A673 (cell line): ENCODE measurements around the gene DVL1. TPM values are rescaled to one million over a fixed set of nuclear protein-coding genes. Genes with fewer than 3 reads are reported as not detected.

Source experiments
- BruUV-seq: library from RNA; stranded (reverse); fragments of 400-500 nt; replicated peaks from 2 replicates; lab custom pipeline; 2021; lab: Mats Ljungman, UMichigan
- CTCF ChIA-PET: fragments of 300-600 bp; sonication (Branson Sonifier 250); formaldehyde crosslinking; loops from one replicate; lab custom pipeline; 2022; ENCODE audit warnings: antibody characterized with exemption; lab: Charles Lee
- POLR2A ChIA-PET: fragments of 300-600 bp; sonication (Branson Sonifier 250); formaldehyde crosslinking; loops from one replicate; lab custom pipeline; 2022; ENCODE audit warnings: antibody characterized with exemption; ENCODE audit not compliant: low non-redundant PET; lab: Charles Lee
- DNase-seq: peaks from one replicate; pipeline ENCODE4 v3.0.0-alpha.2; 2015; ENCODE audit warnings: low spot score
- H3K27ac ChIP-seq: fragments of 200-600 bp; sonication (generic); 2 replicates; pipeline ENCODE4 v1.5.1; 2016; ENCODE audit warnings: mixed run types, low read depth, mild to moderate bottlenecking, mixed read lengths, antibody characterized with exemption, low read length; ENCODE audit not compliant: poor library complexity, severe bottlenecking
- H3K27me3 ChIP-seq: fragments of 200-600 bp; sonication (generic); replicated peaks from 2 replicates; pipeline ENCODE4 v1.6.1; 2017; ENCODE audit warnings: mixed run types, low read depth, mild to moderate bottlenecking, mixed read lengths, antibody characterized with exemption, low read length; ENCODE audit not compliant: insufficient read depth, poor library complexity
- H3K36me3 ChIP-seq: fragments of 200-600 bp; sonication (generic); 2 replicates; pipeline ENCODE4 v1.6.1; 2016; ENCODE audit warnings: mixed run types, mild to moderate bottlenecking, mixed read lengths, antibody characterized with exemption, low read length; ENCODE audit not compliant: insufficient read depth, poor library complexity, severe bottlenecking
- H3K4me1 ChIP-seq: fragments of 200-600 bp; sonication (generic); 2 replicates; pipeline ENCODE4 v1.6.1; 2017; ENCODE audit warnings: mixed run types, mild to moderate bottlenecking, mixed read lengths, antibody characterized with exemption, low read length; ENCODE audit not compliant: insufficient read depth, poor library complexity, severe bottlenecking
- H3K4me3 ChIP-seq: fragments of 200-600 bp; sonication (generic); 2 replicates; pipeline ENCODE4 v1.5.1; 2016; ENCODE audit warnings: low read depth, mixed run types, mild to moderate bottlenecking, mixed read lengths, low read length; ENCODE audit not compliant: poor library complexity, severe bottlenecking
- H3K9me3 ChIP-seq: fragments of 200-600 bp; sonication (generic); 2 replicates; pipeline ENCODE4 v1.6.1; 2016; ENCODE audit warnings: mixed run types, low read depth, mild to moderate bottlenecking, mixed read lengths, antibody characterized with exemption, low read length; ENCODE audit not compliant: poor library complexity, severe bottlenecking
- EZH2 ChIP-seq: fragments of 200-600 bp; sonication (generic); IDR thresholded peaks from 2 replicates; pipeline ENCODE4 v1.6.1; 2017; ENCODE audit warnings: borderline replicate concordance, low read depth, mild to moderate bottlenecking, mixed read lengths, antibody characterized with exemption, low read length; ENCODE audit not compliant: poor library complexity, severe bottlenecking
- intact Hi-C: fragments of 100-400 bp; cut with micrococcal nuclease; formaldehyde crosslinking; loops from one replicate; pipeline ENCODE4 v1.10.0; 2022; ENCODE audit not compliant: unreplicated experiment
- total RNA-seq: library from RNA; stranded (reverse); gene quantifications from 2 replicates; pipeline ENCODE4 v1.2.3, GENCODE V29; 2021
- TF ChIP-seq, protein P1 (sequence below): fragments of 300-800, 200-600 bp; sonication (generic); conservative IDR thresholded peaks from 2 replicates; pipeline ENCODE4 v1.5.1; 2017; ENCODE audit warnings: low read depth, mild to moderate bottlenecking, antibody characterized with exemption, low read length, moderate library complexity, mixed read lengths

The DVL1 gene
- total RNA-seq, 1 experiment from 2014 or later, result 48.0 TPM

DNA sequence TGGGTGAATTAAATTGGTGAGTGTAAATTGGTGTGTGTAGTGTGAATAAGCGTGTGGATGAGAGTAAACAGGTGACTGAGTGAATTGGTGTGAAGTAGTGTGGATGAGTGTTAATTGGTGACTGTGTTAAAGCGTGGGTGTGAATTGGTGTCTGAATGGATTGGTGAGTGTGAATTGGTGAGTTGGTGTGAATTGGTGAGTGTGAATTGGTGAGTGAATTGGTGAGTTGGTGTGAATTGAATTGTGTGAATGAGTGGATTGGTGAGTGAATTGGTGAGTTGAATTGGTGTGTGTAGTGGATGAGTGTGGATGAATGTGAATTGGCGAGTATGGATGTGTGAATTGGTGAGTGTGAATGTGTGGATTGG lies 17.5 kb upstream of the DVL1 start:
- no peaks in the 10 kb centered on the region for H3K36me3 ChIP-seq
- H3K27me3 ChIP-seq, result no peaks in the 10 kb centered on the region
- H3K4me1 ChIP-seq, result no peaks in the 10 kb centered on the region
- no peak overlapping the region for H3K27ac ChIP-seq
- no peak for DNase-seq
- no peaks in the 10 kb centered on the region for H3K9me3 ChIP-seq
- intact Hi-C loops, result no loop called here
- POLR2A ChIA-PET, result no interaction called here
- CTCF ChIA-PET, result no interaction called here
- no peak for TF ChIP-seq EZH2
- TF ChIP-seq, protein P1, sequence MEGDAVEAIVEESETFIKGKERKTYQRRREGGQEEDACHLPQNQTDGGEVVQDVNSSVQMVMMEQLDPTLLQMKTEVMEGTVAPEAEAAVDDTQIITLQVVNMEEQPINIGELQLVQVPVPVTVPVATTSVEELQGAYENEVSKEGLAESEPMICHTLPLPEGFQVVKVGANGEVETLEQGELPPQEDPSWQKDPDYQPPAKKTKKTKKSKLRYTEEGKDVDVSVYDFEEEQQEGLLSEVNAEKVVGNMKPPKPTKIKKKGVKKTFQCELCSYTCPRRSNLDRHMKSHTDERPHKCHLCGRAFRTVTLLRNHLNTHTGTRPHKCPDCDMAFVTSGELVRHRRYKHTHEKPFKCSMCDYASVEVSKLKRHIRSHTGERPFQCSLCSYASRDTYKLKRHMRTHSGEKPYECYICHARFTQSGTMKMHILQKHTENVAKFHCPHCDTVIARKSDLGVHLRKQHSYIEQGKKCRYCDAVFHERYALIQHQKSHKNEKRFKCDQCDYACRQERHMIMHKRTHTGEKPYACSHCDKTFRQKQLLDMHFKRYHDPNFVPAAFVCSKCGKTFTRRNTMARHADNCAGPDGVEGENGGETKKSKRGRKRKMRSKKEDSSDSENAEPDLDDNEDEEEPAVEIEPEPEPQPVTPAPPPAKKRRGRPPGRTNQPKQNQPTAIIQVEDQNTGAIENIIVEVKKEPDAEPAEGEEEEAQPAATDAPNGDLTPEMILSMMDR, result no peak
- no peak overlapping the region for H3K4me3 ChIP-seq
- no TSS peak for BruUV-seq

DNA sequence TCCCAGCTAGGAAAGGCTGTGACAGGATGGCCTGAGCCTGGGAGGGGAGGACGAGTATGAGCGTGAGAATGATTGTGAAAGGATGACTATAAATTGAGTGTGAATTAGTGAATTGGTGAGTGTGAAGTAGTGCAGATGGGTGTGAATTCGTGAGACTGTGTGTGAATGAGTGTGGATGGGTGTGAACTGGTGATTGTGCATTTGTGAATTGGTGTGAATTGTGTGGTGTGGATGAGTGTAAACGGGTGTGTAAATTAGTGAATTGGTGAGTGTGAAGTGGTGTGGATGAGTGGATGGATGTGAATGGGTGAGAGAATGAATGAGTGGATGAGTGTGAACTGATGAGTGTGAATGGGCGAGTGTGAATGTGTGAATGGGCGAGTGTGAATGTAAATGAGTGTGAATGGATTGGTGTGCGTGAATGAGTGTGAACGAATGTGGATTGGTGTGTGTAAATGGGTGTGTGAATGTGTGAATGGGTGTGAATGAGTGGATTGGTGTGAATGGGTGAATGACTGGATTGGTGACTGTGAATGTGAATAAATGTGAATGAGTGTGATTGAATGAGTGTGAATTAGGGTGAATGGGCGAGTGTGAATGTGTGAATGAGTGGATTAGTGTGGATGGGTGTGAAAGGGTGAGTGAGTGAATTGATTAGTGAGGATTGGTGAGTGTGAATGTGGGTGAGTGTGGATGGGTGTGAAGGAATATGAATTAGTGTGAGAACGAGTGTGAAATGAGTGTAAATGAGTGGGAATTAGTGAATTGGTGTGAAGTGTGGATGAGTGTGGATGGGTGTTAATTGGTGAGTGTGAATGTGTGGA lies 16.9 kb upstream of the DVL1 start:
- no peak for DNase-seq
- CTCF ChIA-PET, result no interaction called here
- TSS peak; percentile 53 for BruUV-seq
- intact Hi-C loops, result no loop called here
- no peaks in the 10 kb centered on the region for H3K9me3 ChIP-seq
- H3K27ac ChIP-seq, result no peak overlapping the region
- H3K4me1 ChIP-seq, result no peaks in the 10 kb centered on the region
- H3K4me3 ChIP-seq, result no peak overlapping the region
- POLR2A ChIA-PET, result no interaction called here
- TF ChIP-seq EZH2, result no peak
- H3K36me3 ChIP-seq, result no peaks in the 10 kb centered on the region
- H3K27me3 ChIP-seq, result no peaks in the 10 kb centered on the region

DNA sequence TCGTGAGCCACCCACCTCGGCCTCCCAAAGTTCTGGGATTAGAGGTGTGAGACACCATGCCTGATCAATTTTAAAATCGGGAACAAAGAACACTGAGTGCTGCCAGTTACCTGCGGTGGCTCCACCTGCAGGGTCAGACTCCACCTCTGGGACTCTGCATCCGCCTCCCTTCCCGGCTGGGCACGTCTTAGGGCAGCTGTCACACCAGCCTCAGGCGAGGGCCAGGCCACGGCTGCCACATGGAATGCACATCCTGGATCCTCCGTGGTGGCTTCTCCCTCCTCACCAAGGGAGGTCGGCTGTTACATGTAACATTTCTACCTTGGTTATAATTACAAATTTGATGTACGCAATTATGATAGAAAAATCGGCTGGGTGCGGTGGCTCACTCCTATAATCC lies 15.0 kb upstream of the DVL1 start:
- H3K4me1 ChIP-seq, result no peaks in the 10 kb centered on the region
- ChIA-PET CTCF (no interaction called here), POLR2A (no interaction called here)
- BruUV-seq, result no TSS peak
- no peak for TF ChIP-seq EZH2
- TF ChIP-seq, protein P1, result no peak
- H3K4me3 ChIP-seq, result no peak overlapping the region
- no peaks in the 10 kb centered on the region for H3K9me3 ChIP-seq
- H3K36me3 ChIP-seq, result no peaks in the 10 kb centered on the region
- H3K27me3 ChIP-seq, result no peaks in the 10 kb centered on the region
- H3K27ac ChIP-seq, result no peak overlapping the region
- no peak for DNase-seq
- intact Hi-C loops, result no loop called here
